Stimulated activated CD4-positive, alpha-beta T cell treated with anti-CD3 and anti-CD28 coated beads, Interleukin-4, amount 100 ng/mL, for 1 hour (primary cell): Measurements from ENCODE around the gene GOLGA8M.
"Not testable (repeated sequence)": the region's sequence is repeated elsewhere in the genome, so short reads cannot be mapped to it uniquely, and the experiment has no call there.

ENCODE experiments used
- DNase-seq: peaks from one replicate; pipeline ENCODE4 v3.0.0-alpha.2; 2020

Gene GOLGA8M, protein sequence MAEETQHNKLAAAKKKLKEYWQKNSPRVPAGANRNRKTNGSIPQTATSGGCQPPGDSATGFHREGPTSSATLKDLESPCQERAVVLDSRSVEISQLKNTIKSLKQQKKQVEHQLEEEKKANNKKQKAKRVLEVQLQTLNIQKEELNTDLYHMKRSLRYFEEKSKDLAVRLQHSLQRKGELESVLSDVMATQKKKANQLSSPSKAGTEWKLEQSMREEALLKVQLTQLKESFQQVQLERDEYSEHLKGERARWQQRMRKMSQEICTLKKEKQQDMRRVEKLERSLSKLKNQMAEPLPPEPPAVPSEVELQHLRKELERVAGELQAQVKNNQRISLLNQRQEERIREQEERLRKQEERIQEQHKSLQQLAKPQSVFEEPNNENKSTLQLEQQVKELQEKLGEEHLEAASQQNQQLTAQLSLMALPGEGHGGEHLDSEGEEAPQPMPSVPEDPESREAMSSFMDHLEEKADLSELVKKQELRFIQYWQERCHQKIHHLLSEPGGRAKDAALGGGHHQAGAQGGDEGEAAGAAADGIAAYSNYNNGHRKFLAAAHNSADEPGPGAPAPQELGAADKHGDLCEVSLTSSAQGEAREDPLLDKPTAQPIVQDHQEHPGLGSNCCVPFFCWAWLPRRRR

GRCh38 chr15:28712270-28712669 is at the start of gene GOLGA8M:
Gene GOLGA8M (minus strand): TSS chr15:28712421. CDS start chr15:28712323, 98 bp downstream.
- not testable (repeated sequence) for DNase-seq

GRCh38 chr15:28742890-28743289 is 30.7 kb upstream of the GOLGA8M start:
- DNase-seq, result not testable (repeated sequence)

GRCh38 chr15:28738590-28739292 is 26.5 kb upstream of the GOLGA8M start:
- DNase-seq, result not testable (repeated sequence)

DNA sequence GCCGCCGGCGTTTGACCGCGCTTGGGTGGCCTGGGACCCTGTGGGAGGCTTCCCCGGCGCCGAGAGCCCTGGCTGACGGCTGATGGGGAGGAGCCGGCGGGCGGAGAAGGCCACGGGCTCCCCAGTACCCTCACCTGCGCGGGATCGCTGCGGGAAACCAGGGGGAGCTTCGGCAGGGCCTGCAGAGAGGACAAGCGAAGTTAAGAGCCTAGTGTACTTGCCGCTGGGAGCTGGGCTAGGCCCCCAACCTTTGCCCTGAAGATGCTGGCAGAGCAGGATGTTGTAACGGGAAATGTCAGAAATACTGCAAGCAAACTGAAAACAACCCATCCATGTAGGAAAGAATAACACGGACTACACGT is 26.0 kb upstream of the GOLGA8M start:
- not testable (repeated sequence) for DNase-seq

GRCh38 chr15:28737521-28738199 is 25.4 kb upstream of the GOLGA8M start:
- DNase-seq, result peak; percentile 32

GRCh38 chr15:28728061-28728460 is 15.8 kb upstream of the GOLGA8M start:
- DNase-seq, result peak; percentile 40

DNA sequence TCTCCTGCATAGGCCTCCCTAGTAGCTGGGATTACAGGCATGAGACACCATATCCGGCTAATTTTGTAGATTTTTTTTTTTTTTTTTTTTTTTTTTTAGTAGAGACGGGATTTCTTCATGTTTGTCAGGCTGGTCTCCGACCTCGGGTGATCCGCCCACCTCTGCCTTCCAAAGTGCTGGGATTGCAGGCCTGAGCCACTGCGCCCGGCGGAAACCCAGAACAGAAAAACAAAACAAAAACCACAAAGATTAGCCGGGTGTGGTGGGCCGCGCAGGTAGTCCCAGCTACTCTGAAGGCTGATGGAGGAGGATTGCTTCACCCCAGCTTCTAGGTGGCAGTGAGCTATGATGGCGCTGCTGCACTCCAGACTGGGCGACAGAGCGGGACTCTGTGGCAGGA is 14.8 kb upstream of the GOLGA8M start:
- DNase-seq, result not testable (repeated sequence)

DNA sequence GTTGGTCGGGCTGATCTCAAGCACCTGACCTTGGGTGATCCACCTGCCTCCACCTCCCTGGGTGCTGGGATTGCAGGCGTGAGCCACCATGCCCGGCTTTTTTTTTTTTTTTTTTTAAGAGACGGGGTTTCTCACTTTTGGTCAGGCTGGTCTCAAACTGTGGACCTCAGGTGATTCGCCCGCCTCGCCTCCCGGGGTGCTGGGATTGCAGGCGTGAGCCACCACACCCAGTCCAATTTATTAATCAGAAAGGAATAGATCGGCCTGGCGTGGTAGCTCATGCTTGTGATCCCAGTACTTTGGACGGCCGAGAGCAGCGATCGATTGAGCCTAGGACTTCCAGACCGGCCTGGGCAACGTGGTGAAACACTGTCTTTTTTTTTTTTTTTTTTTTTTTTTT is 13.9 kb upstream of the GOLGA8M start:
- no peak for DNase-seq

DNA sequence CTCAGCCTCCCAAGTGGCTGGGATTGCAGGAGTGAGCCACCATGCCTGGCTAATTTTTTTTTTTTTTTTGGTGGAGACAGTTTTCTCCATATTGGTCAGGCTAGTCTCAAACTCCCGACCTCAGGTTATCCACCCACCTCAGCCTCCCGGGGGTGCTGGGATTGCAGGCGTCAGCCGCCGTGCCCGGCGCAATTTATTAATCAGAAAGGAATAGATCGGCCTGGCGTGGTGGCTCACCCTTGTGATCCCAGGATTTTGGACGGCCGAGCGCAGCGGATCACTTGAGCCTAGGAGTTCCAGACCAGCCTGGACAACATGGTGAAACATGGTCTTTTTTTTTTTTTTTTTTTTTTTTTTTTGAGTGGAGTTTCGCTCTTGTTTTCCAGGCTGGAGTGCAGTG is 13.3 kb upstream of the GOLGA8M start:
- DNase-seq, result no peak

DNA sequence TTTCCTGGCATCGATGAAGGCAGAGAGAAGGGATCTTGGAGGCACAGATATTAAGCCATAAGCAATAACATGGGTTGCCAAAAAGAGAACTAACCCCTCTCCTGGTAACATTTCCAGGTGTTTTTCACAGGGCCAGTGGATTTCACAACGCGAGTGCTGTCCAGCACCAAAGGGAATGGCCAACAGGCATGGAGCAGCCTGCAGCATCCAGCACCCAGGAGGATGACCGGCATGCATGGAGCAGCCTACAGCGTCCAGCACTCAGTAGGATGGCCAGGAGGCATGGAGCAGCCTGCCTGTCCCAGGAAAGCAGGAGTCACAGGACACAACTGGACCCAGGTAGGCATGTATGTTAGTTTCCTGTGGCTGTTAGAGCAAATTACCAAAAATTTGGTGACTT is 11.8 kb upstream of the GOLGA8M start:
- DNase-seq, result not testable (repeated sequence)

- DNase-seq, result not testable (repeated sequence)
Observed at GRCh38 chr15:28719626-28720025, 7.4 kb upstream of the GOLGA8M start.

DNA sequence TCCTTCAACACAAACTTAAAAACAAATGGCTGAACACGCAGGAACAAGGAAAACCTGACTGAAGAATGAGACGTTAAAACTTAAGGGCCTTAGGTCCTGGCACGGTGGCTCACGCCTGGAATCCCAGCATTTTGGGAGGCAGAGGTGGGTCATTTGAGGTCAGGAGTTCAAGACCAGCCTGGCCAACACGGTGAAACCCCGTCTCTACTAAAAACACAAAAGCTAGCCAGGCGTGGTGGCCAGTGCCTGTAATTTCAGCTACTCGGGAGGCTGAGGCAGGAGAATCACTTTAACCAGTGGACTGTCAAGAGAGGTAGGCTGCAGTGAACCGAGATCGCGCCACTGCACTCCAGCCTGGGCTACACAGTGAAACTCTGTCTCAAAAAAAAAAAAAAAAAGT is 6.4 kb upstream of the GOLGA8M start:
- not testable (repeated sequence) for DNase-seq

- DNase-seq, result not testable (repeated sequence)
Observed at GRCh38 chr15:28714176-28714575, 2.0 kb upstream of the GOLGA8M start.

DNA sequence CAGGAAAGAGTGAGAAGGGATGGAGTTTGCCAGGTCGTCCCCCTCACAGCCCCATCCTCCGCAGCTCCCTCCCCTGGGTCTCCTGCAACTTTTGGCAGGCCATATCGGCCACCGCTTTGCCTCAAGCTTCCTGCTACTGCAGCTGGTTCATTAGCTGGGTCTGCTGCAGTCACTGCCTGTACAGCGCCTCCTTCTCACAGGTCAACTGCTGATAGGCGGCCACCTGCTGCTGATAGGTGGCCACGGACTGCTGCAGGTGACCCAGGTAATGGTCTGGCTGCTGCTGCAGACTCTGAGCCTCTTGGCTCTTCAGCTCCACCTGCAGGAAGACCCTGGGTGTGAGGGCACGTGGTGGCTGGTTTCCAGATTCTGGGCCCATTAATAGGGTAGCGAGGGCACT is 8.3 kb downstream of the GOLGA8M start:
- DNase-seq, result not testable (repeated sequence)

GRCh38 chr15:28702427-28702826 is 9.8 kb downstream of the GOLGA8M start:
- not testable (repeated sequence) for DNase-seq

DNA sequence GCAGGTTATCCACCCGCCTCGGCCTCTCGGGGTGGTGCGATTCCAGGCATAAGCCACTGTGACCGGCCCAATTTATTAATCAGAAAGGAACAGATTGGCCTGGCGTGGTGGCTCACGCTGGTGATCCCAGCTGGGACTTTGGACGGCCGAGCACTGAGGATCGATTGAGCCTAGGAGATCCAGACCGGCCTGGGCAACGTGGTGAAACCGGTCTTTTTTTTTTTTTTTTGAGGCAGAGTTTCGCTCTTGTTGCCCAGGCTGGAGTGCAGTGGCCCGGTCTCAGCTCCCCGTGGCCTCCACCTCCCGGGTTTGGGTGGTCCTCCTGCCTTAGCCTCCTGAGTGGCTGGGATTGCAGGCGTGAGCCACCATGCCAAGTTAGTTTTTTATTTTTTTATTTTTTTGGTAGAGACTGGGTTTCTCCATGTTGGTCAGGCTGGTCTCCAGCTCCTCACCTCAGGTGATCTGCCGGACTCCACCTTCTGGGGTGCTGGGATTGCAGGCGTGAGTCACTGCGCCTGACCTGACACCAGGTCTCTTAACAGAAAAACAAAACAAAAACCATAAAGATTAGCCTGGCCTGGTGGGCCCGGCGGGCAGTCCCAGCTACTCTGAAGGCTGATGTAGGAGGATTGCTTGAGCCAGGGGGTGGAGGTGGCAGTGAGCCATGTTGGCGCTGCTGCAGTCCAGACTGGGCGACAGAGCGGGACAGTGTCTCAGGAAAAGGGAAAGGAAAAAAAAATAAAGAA is 18.0 kb downstream of the GOLGA8M start:
- not testable (repeated sequence) for DNase-seq

- not testable (repeated sequence) for DNase-seq
Observed at GRCh38 chr15:28693021-28693420, 19.2 kb downstream of the GOLGA8M start.

- DNase-seq, result not testable (repeated sequence)
Observed at GRCh38 chr15:28673533-28673932, 38.7 kb downstream of the GOLGA8M start.

DNA sequence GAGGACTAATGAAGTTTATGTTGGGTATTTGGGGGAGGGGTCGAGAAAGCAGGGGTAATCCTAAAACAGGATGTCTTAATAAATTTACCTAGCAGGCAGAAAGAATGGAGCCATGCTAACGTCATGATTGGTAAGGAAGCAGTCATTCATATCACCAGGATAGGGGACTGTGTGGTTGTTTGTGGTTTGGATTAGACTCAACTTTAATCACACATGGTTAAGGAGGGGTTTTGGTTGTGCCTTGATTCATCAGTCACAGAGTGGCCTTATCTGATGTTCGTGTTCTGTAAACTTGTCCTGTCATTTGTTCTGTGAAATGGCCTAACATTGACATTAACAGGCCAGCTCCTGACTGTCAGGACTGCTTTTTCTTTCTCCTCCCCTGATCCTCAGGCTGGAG is 40.1 kb downstream of the GOLGA8M start:
- DNase-seq, result not testable (repeated sequence)

- DNase-seq, result not testable (repeated sequence)
Observed at GRCh38 chr15:28666402-28666801, 45.8 kb downstream of the GOLGA8M start.

- DNase-seq, result not testable (repeated sequence)
Observed at GRCh38 chr15:28664575-28664974, 47.6 kb downstream of the GOLGA8M start.

GRCh38 chr15:28663717-28664116 is 48.5 kb downstream of the GOLGA8M start:
- DNase-seq, result not testable (repeated sequence)
